SK-N-MC (cell line): ENCODE results near the gene PLPPR3.
"Not testable (repeated sequence)": the region's sequence is repeated elsewhere in the genome, so short reads cannot be mapped to it uniquely, and the experiment has no call there.

Source experiments
- DNase-seq: peaks from one replicate; pipeline ENCODE4 v3.0.0-alpha.2; 2011; ENCODE audit warnings: low read depth, low spot score
- H3K27ac ChIP-seq: fragments of 200-600 bp; sonication (generic); 2 replicates; pipeline ENCODE4 v1.5.1; 2016; ENCODE audit warnings: mixed run types
- H3K36me3 ChIP-seq: fragments of 200-600 bp; sonication (generic); 2 replicates; pipeline ENCODE4 v1.6.1; 2017; ENCODE audit warnings: antibody characterized with exemption, low read length, mixed read lengths; ENCODE audit not compliant: insufficient read depth
- H3K4me3 ChIP-seq: fragments of 200-600 bp; sonication (generic); 2 replicates; pipeline ENCODE4 v1.5.1; 2016
- H3K9ac ChIP-seq: fragments of 200-600 bp; sonication (generic); 2 replicates; pipeline ENCODE4 v1.8.0; 2017; ENCODE audit warnings: mixed run types, mixed read lengths; ENCODE audit not compliant: insufficient read length
- H3K9me3 ChIP-seq: fragments of 200-600 bp; sonication (generic); 2 replicates; pipeline ENCODE4 v1.6.1; 2017; ENCODE audit warnings: low read depth, mild to moderate bottlenecking, antibody characterized with exemption, low read length, moderate library complexity, mixed read lengths
- EZH2 ChIP-seq: fragments of 200-600 bp; sonication (generic); IDR thresholded peaks from one replicate; pipeline ENCODE4 v1.6.1; 2017; ENCODE audit warnings: antibody characterized with exemption
- FOXP2 ChIP-seq: optimal IDR thresholded peaks from 2 replicates; pipeline ENCODE3; 2011; ENCODE audit warnings: mild to moderate bottlenecking, moderate library complexity; ENCODE audit not compliant: insufficient read depth; ENCODE audit errors: extremely low read length, control extremely low read depth
- POLR2AphosphoS5 ChIP-seq: IDR thresholded peaks from 2 replicates; pipeline ENCODE4 v1.6.1; 2012; ENCODE audit warnings: mild to moderate bottlenecking, low read depth, low read length, borderline replicate concordance

PLPPR3 gene

GRCh38 chr19:855566-856120 lies 33.9 kb upstream of the PLPPR3 start:
- H3K27ac ChIP-seq = no peak overlapping the region
- no peak overlapping the region for H3K9ac ChIP-seq
- H3K4me3 ChIP-seq = no peak overlapping the region
- DNase-seq = no peak
- no peaks in the 10 kb centered on the region for H3K36me3 ChIP-seq
- H3K9me3 ChIP-seq = no peaks in the 10 kb centered on the region
- no peak for TF ChIP-seq EZH2

DNA sequence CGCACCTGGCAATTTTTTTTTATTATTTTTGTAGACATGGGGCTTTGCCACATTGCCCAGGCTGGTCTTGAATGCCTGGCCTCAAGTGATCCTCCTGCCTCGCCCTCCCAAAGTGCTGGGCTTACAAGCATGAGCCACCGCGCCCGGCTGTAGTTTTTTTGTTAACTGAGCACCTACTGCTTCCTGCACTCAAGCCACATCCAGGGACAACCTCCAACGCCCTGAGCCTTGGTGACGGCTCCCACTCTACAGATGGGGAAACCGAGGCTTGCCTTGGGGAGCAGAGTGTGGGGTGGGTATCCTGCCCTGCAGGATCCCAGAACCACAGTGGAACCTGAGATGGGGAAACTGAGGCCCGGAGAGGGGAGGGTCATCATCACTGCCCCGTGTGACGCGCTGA lies 33.4 kb upstream of the PLPPR3 start:
- Histone ChIP-seq H3K9ac (no peak overlapping the region), H3K36me3 (no peaks in the 10 kb centered on the region), H3K9me3 (no peaks in the 10 kb centered on the region), H3K4me3 (no peak overlapping the region), H3K27ac (no peak overlapping the region)
- TF ChIP-seq POLR2AphosphoS5 = no peak
- no peak for TF ChIP-seq FOXP2
- no peak for TF ChIP-seq EZH2
- no peak for DNase-seq

DNA sequence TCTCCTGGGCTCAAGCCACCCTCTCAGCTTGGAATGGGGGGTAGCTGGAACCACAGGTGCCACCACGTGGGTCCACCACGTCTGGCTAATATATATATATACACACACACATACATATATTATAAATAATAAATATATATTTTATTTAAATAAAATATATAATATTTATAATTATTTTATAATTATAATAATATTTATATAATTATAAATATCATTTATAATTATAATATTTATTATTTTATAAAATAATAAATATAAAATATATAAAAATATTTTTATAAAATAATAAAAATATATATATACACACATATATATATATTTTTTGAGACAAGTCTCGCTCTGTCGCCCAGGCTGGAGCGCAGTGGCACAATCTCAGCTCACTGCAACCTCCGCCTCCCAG lies 32.8 kb upstream of the PLPPR3 start:
- TF ChIP-seq POLR2AphosphoS5 (no peak), FOXP2 (no peak), EZH2 (no peak)
- no peaks in the 10 kb centered on the region for H3K9me3 ChIP-seq
- H3K4me3 ChIP-seq = no peak overlapping the region

GRCh38 chr19:853614-854220 lies 32.0 kb upstream of the PLPPR3 start:
- not testable (repeated sequence) for DNase-seq, H3K27ac ChIP-seq, H3K9ac ChIP-seq, H3K36me3 ChIP-seq, H3K9me3 ChIP-seq, H3K4me3 ChIP-seq

More for the DNA sequence above, 32.8 kb upstream of the PLPPR3 start:
- Histone ChIP-seq H3K36me3 (no peaks in the 10 kb centered on the region), H3K27ac (no peak overlapping the region), H3K9ac (no peak overlapping the region)
- DNase-seq = no peak

DNA sequence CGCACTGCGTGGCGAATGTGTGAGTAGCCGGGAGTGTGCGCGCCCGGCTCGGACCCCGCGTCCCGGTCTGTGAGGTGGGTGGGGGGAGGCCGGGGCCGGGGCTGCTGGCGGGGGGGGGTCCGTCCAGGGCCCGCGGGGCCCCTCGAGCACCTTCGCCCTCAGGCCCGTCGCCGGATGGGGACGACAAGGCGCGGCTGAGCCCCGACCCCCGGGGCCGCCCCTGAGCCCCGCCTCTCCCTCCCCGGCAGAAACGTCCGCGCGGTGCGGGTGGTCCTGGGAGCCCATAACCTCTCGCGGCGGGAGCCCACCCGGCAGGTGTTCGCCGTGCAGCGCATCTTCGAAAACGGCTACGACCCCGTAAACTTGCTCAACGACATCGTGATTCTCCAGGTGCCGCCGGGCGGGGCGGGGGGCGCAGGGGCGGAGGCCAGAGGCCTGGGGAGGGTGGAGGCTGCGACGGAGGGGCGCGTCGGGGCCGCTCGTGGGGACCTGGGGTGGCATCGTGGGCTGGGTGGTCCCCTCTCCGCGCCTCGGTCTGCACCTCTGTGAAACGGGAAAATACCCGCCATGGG lies 31.3 kb upstream of the PLPPR3 start:
- H3K9ac ChIP-seq = no peak overlapping the region
- no peak for DNase-seq

DNA sequence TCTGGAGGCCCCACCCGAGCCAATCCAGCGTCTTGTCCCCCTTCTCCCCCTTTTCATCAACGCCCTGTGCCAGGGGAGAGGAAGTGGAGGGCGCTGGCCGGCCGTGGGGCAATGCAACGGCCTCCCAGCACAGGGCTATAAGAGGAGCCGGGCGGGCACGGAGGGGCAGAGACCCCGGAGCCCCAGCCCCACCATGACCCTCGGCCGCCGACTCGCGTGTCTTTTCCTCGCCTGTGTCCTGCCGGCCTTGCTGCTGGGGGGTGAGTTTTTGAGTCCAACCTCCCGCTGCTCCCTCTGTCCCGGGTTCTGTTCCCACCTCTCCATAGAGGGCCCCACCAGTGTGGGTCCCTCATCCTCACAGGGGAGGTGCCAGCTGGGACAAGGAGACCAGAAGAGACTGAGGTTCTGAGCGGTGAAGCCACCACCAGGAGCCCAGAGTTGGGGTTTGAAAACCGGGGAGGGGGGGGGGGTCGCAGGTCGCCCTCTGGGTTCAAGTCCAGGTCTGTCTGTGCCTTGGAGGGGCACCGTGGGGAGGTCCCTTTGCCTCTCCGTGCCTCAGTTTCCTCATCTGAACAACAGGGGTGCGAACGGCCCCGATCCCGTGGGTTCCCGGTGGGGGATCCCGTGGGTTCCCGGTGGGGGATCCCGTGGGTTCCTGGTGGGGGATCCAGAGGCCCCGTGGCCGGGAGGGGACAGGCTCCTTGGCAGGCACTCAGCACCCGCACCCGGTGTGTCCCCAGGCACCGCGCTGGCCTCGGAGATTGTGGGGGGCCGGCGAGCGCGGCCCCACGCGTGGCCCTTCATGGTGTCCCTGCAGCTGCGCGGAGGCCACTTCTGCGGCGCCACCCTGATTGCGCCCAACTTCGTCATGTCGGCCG lies 30.6 kb upstream of the PLPPR3 start, which contains the start of gene ELANE:
Gene ELANE (plus strand): TSS at position 168 of the 878 bp plus-strand sequence. CDS start 26 bp downstream, at position 194.
- no peak within 1 kb of the TSS for H3K4me3 ChIP-seq
- no peak within 1 kb of the TSS for H3K27ac ChIP-seq
- no peaks in the 10 kb centered on the region for H3K36me3 ChIP-seq
- no peak for DNase-seq
- TF ChIP-seq POLR2AphosphoS5 (no peak), FOXP2 (no peak), EZH2 (no peak)
- no peaks in the 10 kb centered on the region for H3K9me3 ChIP-seq
- no peak within 1 kb of the TSS for H3K9ac ChIP-seq

More for the DNA sequence above, 31.3 kb upstream of the PLPPR3 start:
- no peak overlapping the region for H3K4me3 ChIP-seq
- H3K9me3 ChIP-seq = no peaks in the 10 kb centered on the region
- no peak overlapping the region for H3K27ac ChIP-seq
- no peaks in the 10 kb centered on the region for H3K36me3 ChIP-seq
- no peak for TF ChIP-seq FOXP2

- DNase-seq = no peak
- Histone ChIP-seq H3K36me3 (no peaks in the 10 kb centered on the region), H3K4me3 (no peak overlapping the region), H3K9me3 (no peaks in the 10 kb centered on the region), H3K27ac (no peak overlapping the region), H3K9ac (no peak overlapping the region)
- TF ChIP-seq POLR2AphosphoS5 (no peak), FOXP2 (no peak), EZH2 (no peak)
These were observed 29.2 kb upstream of the PLPPR3 start for GRCh38 chr19:850979-851335.

- Histone ChIP-seq H3K9me3 (no peaks in the 10 kb centered on the region), H3K4me3 (no peak overlapping the region), H3K27ac (no peak overlapping the region), H3K9ac (no peak overlapping the region), H3K36me3 (no peaks in the 10 kb centered on the region)
- no peak for TF ChIP-seq POLR2AphosphoS5
- TF ChIP-seq FOXP2 = no peak
- TF ChIP-seq EZH2 = no peak
- DNase-seq = no peak
These were observed 28.6 kb upstream of the PLPPR3 start for GRCh38 chr19:850221-850978.

DNA sequence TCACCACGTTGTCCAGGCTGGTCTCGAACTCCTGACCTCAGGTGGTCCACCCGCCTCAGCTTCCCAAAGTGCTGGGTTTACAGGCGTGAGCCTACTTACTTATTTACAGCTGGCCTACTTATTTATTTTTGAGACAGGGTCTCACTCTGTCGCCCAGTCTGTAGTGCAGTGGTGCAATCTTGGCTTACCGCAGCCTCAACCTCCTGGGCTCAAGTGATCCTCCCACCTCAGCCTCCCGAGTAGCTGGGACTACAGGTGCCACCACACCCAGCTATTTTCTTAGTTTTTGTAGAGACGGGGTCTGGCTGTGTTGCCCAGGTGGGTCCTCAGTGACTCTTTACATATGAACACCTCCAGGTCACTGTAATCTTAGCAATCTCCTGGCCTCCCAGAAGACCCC lies 27.4 kb upstream of the PLPPR3 start:
- H3K9ac ChIP-seq, H3K4me3 ChIP-seq, H3K27ac ChIP-seq, H3K36me3 ChIP-seq, DNase-seq, H3K9me3 ChIP-seq: not testable (repeated sequence)
